Measurements from ENCODE around the gene TMEM163. TPM values are rescaled to one million over a fixed set of nuclear protein-coding genes. Genes with fewer than 3 reads are reported as not detected.
A peak's percentile ranks its signal among the peaks of the same experiment; 100 is the strongest.
"Not testable (repeated sequence)": the region's sequence is repeated elsewhere in the genome, so short reads cannot be mapped to it uniquely, and the experiment has no call there.

The TMEM163 gene
- total RNA-seq, 1 experiment from 2014 or later = 0.43 TPM

- DNase-seq (ENCODE audit: low spot score) = no peak
Observed at GRCh38 chr2:134665727-134666506, 52.9 kb downstream of the TMEM163 start.

- DNase-seq (ENCODE audit: low spot score) = no peak
Observed at GRCh38 chr2:134663451-134664450, 55.0 kb downstream of the TMEM163 start.

- no peak for DNase-seq (ENCODE audit: low spot score)
Observed at GRCh38 chr2:134662751-134663150, 56.0 kb downstream of the TMEM163 start.

- no peak for DNase-seq (ENCODE audit: low spot score)
Observed at GRCh38 chr2:134660626-134661402, 58.0 kb downstream of the TMEM163 start.

- DNase-seq (ENCODE audit: low spot score) = no peak
Observed at GRCh38 chr2:134659724-134660123, 59.1 kb downstream of the TMEM163 start.

GRCh38 chr2:134657650-134658250 is 61.0 kb downstream of the TMEM163 start:
- DNase-seq (ENCODE audit: low spot score) = peak; percentile 27

GRCh38 chr2:134656391-134656790 is 62.4 kb downstream of the TMEM163 start:
- DNase-seq (ENCODE audit: low spot score) = not testable (repeated sequence)

GRCh38 chr2:134648586-134648985 is 70.2 kb downstream of the TMEM163 start:
- peak; percentile 26 for DNase-seq (ENCODE audit: low spot score)

- DNase-seq (ENCODE audit: low spot score) = peak; percentile 42
Observed at GRCh38 chr2:134647607-134648256, 71.1 kb downstream of the TMEM163 start.

- no peak for DNase-seq (ENCODE audit: low spot score)
Observed at GRCh38 chr2:134642938-134643337, 75.9 kb downstream of the TMEM163 start.

GRCh38 chr2:134640494-134640893 is 78.3 kb downstream of the TMEM163 start:
- no peak for DNase-seq (ENCODE audit: low spot score)

- no peak for DNase-seq (ENCODE audit: low spot score)
Observed at GRCh38 chr2:134639265-134639664, 79.5 kb downstream of the TMEM163 start.

- peak; percentile 10 for DNase-seq (ENCODE audit: low spot score)
Observed at GRCh38 chr2:134636714-134637113, 82.1 kb downstream of the TMEM163 start.

- DNase-seq (ENCODE audit: low spot score) = no peak
Observed at GRCh38 chr2:134634054-134634753, 84.6 kb downstream of the TMEM163 start.

GRCh38 chr2:134630504-134631159 is 88.2 kb downstream of the TMEM163 start:
- DNase-seq (ENCODE audit: low spot score) = no peak

- no peak for DNase-seq (ENCODE audit: low spot score)
Observed at GRCh38 chr2:134628453-134628852, 90.3 kb downstream of the TMEM163 start.

GRCh38 chr2:134626781-134627180 is 92.0 kb downstream of the TMEM163 start:
- no peak for DNase-seq (ENCODE audit: low spot score)

- no peak for DNase-seq (ENCODE audit: low spot score)
Observed at GRCh38 chr2:134625311-134625710, 93.5 kb downstream of the TMEM163 start.

- DNase-seq (ENCODE audit: low spot score) = no peak
Observed at GRCh38 chr2:134623796-134624195, 95.0 kb downstream of the TMEM163 start.

GRCh38 chr2:134623046-134623445 is 95.8 kb downstream of the TMEM163 start:
- DNase-seq (ENCODE audit: low spot score) = no peak
